CD14-positive monocyte (primary cell): ENCODE results near the gene NUDT22. TPM values are rescaled to one million over a fixed set of nuclear protein-coding genes. Genes with fewer than 3 reads are reported as not detected.
A peak's percentile ranks its signal among the peaks of the same experiment; 100 is the strongest.

Experiments
- DNase-seq, 3 donors: peaks; one replicate each; pipeline ENCODE4 v3.0.0-alpha.2; 2011 to 2022
- H2AFZ ChIP-seq: 2 replicates; pipeline ENCODE4 v1.6.0; 2012; ENCODE audit warnings: mild to moderate bottlenecking, low read depth, low read length, inconsistent platforms; ENCODE audit not compliant: insufficient read depth, poor library complexity, severe bottlenecking
- H3K27ac ChIP-seq, 2 donors: 1 replicate in 1 of 2; 2 replicates in 1 of 2; pipeline ENCODE4 v1.5.1; 2012 to 2013; ENCODE audit warnings: low read length in 2 of 2, control low read depth in 1 of 2, inconsistent platforms in 1 of 2, low read depth in 1 of 2, mild to moderate bottlenecking in 1 of 2
- H3K27me3 ChIP-seq, 2 donors: one replicate each; pipeline versions ENCODE4 v1.6.0 to v1.6.1; 2011 to 2013; ENCODE audit warnings: low read length in 2 of 2; ENCODE audit not compliant: control insufficient read depth in 2 of 2, insufficient read depth in 2 of 2
- H3K36me3 ChIP-seq, 2 donors: replicated peaks in 1 of 2; 1 replicate in 1 of 2; 2 replicates in 1 of 2; pipeline versions ENCODE4 v1.5.1 to v1.6.1; 2012 to 2013; ENCODE audit warnings: low read length in 2 of 2, control low read depth in 1 of 2, inconsistent platforms in 1 of 2, mild to moderate bottlenecking in 1 of 2; ENCODE audit not compliant: insufficient read depth in 2 of 2, control insufficient read depth in 1 of 2
- H3K4me1 ChIP-seq, 2 donors: 1 replicate in 1 of 2; 2 replicates in 1 of 2; pipeline versions ENCODE4 v1.5.1 to v1.6.1; 2012 to 2013; ENCODE audit warnings: low read length in 2 of 2, control low read depth in 1 of 2, inconsistent platforms in 1 of 2, mild to moderate bottlenecking in 1 of 2, moderate library complexity in 1 of 2; ENCODE audit not compliant: insufficient read depth in 2 of 2, control insufficient read depth in 1 of 2
- H3K4me2 ChIP-seq: replicated peaks from 2 replicates; pipeline ENCODE3; 2012; ENCODE audit warnings: low read length, moderate library complexity, mild to moderate bottlenecking; ENCODE audit not compliant: poor library complexity, severe bottlenecking; ENCODE audit errors: extremely low read depth
- H3K4me3 ChIP-seq, 3 experiments: fragments of 200-600 bp in 1 of 3; sonication (generic) in 1 of 3; replicated peaks in 1 of 3; 1 replicate in 2 of 3; 2 replicates in 1 of 3; pipeline ENCODE4 v1.5.1; 2011 to 2013; ENCODE audit warnings: low read length in 3 of 3, mild to moderate bottlenecking in 3 of 3, control low read depth in 2 of 3, low read depth in 2 of 3, inconsistent platforms in 1 of 3, moderate library complexity in 1 of 3
- H3K79me2 ChIP-seq: 2 replicates; pipeline ENCODE4 v1.6.0; 2012; ENCODE audit warnings: mild to moderate bottlenecking, control low read depth, inconsistent platforms, low read length, moderate library complexity; ENCODE audit not compliant: insufficient read depth
- H3K9ac ChIP-seq: 2 replicates; pipeline ENCODE4 v1.6.0; 2017; ENCODE audit warnings: low read length, mild to moderate bottlenecking; ENCODE audit not compliant: insufficient read depth, poor library complexity, severe bottlenecking
- H3K9me3 ChIP-seq, 2 donors: replicated peaks in 1 of 2; 1 replicate in 1 of 2; 2 replicates in 1 of 2; pipeline versions ENCODE4 v1.5.1 to v1.6.1; 2012 to 2013; ENCODE audit warnings: low read length in 2 of 2, control low read depth in 1 of 2; ENCODE audit not compliant: control insufficient read depth in 1 of 2, insufficient read depth in 1 of 2
- H4K20me1 ChIP-seq: 2 replicates; pipeline ENCODE4 v1.6.0; 2012; ENCODE audit warnings: mild to moderate bottlenecking, low read length, control low read depth, moderate library complexity; ENCODE audit not compliant: insufficient read depth
- H3K27ac Mint-ChIP-seq, 7 donors: one replicate each; pipeline ENCODE4 v1.8.0; 2020; ENCODE audit warnings: mild to moderate bottlenecking in 7 of 7, mixed read lengths in 7 of 7, moderate library complexity in 6 of 7, inconsistent platforms in 2 of 7
- H3K27me3 Mint-ChIP-seq, 3 donors: one replicate each; pipeline ENCODE4 v1.8.0; 2021 to 2022; ENCODE audit warnings: low read depth in 3 of 3, mild to moderate bottlenecking in 3 of 3, mixed read lengths in 3 of 3, moderate library complexity in 3 of 3, inconsistent platforms in 1 of 3
- H3K36me3 Mint-ChIP-seq, 2 donors: one replicate each; pipeline ENCODE4 v1.8.0; 2020; ENCODE audit warnings: mixed read lengths in 2 of 2, inconsistent platforms in 1 of 2, mild to moderate bottlenecking in 1 of 2
- H3K4me1 Mint-ChIP-seq: one replicate; pipeline ENCODE4 v1.8.0; 2020; ENCODE audit warnings: mild to moderate bottlenecking, mixed read lengths
- H3K4me3 Mint-ChIP-seq, 2 donors: one replicate each; pipeline ENCODE4 v1.8.0; 2020; ENCODE audit warnings: mild to moderate bottlenecking in 2 of 2, mixed read lengths in 2 of 2, moderate library complexity in 1 of 2
- H3K9me3 Mint-ChIP-seq, 7 donors: one replicate each; pipeline ENCODE4 v1.8.0; 2020 to 2022; ENCODE audit warnings: mixed read lengths in 7 of 7, mild to moderate bottlenecking in 6 of 7, moderate library complexity in 6 of 7, inconsistent platforms in 2 of 7
- WGBS: methylation state at CpG from one replicate; pipeline ENCODE4 v1.1.5; 2013; ENCODE audit warnings: missing lambda C conversion rate; ENCODE audit not compliant: insufficient coverage; 5-methylcytosine and 5-hydroxymethylcytosine counted together
- intact Hi-C, 2 donors: fragments of 100-400 bp; cut with micrococcal nuclease; formaldehyde crosslinking; loops; one replicate each; pipeline versions ENCODE4 v1.15.0 to v1.15.1; 2023
- polyA plus RNA-seq, 3 donors: library from polyadenylated mRNA; depleted of rRNA in 1 of 3; unstranded in 2 of 3; stranded (reverse) in 1 of 3; fragments of 300-500 nt in 2 of 3; fragments of >200 nt in 1 of 3; fragmentation: Illumina TruSeq in 2 of 3; gene quantifications; 1 replicate in 2 of 3; 2 replicates in 1 of 3; pipeline ENCODE4 v1.2.3, GENCODE V29; 2012 to 2021
- TF ChIP-seq, protein P1 (sequence below): fragments of 200-600 bp; IDR thresholded peaks from one replicate; pipeline ENCODE4 v1.8.0; 2022; ENCODE audit warnings: antibody characterized with exemption, mild to moderate bottlenecking

Gene NUDT22
- polyA plus RNA-seq, 3 donors: 47.9 to 86.1 (median 56.1) TPM

DNA sequence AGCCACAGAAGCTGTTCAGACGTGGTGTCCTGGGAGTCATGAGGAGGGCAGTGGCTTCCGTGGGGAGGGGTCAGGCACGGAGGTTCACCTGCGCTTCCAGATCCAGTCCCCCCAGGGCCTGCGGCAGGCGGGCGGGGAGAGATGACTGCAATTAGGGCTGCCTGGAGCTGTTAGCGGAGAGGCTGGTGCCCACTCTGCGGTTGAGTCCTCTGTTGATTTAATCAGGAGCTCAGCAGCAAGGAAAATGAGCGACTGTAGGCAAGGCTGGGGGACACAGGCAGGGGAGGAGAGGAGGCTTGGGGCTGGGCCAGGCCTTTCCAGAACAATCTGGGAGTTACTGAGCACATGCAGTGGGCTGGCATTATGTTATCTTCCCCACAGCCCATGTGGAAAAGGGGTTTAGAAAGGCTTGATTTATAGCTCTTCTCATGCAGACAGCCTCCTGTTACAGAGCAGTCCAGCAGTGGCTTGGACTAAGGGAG lies 38.3 kb downstream of the NUDT22 start:
- Histone ChIP-seq H3K36me3 (peaks cover 69 to 72% of the 10 kb centered on the region in 2 donors), H4K20me1 (peaks cover 7% of the 10 kb centered on the region), H3K4me1 (peaks cover 21 to 24% of the 10 kb centered on the region in 2 donors), H3K9me3 (no peaks in the 10 kb centered on the region), H3K79me2 (no peaks in the 10 kb centered on the region), H3K27me3 (no peaks in the 10 kb centered on the region), H3K4me2 (no peak overlapping the region), H3K9ac (no peak overlapping the region), H3K4me3 (no peak overlapping the region), H3K27ac (no peak overlapping the region), H2AFZ (no peak overlapping the region)
- Mint-ChIP-seq H3K27ac (peak overlapping the region in 1 of 7 donors; percentile 79), H3K4me1 (peaks cover 19% of the 10 kb centered on the region), H3K9me3 (peaks cover 0 to 3% (median 0%) of the 10 kb centered on the region in 7 donors), H3K36me3 (peaks cover 48 to 68% of the 10 kb centered on the region in 2 donors), H3K4me3 (no peak overlapping the region), H3K27me3 (no peaks in the 10 kb centered on the region)
- TF ChIP-seq, protein P1, sequence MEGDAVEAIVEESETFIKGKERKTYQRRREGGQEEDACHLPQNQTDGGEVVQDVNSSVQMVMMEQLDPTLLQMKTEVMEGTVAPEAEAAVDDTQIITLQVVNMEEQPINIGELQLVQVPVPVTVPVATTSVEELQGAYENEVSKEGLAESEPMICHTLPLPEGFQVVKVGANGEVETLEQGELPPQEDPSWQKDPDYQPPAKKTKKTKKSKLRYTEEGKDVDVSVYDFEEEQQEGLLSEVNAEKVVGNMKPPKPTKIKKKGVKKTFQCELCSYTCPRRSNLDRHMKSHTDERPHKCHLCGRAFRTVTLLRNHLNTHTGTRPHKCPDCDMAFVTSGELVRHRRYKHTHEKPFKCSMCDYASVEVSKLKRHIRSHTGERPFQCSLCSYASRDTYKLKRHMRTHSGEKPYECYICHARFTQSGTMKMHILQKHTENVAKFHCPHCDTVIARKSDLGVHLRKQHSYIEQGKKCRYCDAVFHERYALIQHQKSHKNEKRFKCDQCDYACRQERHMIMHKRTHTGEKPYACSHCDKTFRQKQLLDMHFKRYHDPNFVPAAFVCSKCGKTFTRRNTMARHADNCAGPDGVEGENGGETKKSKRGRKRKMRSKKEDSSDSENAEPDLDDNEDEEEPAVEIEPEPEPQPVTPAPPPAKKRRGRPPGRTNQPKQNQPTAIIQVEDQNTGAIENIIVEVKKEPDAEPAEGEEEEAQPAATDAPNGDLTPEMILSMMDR: no peak
- intact Hi-C loops: no loop called here
- 100% methylated on average over 5 of the region's 10 CpGs for WGBS
- no peak for DNase-seq

DNA sequence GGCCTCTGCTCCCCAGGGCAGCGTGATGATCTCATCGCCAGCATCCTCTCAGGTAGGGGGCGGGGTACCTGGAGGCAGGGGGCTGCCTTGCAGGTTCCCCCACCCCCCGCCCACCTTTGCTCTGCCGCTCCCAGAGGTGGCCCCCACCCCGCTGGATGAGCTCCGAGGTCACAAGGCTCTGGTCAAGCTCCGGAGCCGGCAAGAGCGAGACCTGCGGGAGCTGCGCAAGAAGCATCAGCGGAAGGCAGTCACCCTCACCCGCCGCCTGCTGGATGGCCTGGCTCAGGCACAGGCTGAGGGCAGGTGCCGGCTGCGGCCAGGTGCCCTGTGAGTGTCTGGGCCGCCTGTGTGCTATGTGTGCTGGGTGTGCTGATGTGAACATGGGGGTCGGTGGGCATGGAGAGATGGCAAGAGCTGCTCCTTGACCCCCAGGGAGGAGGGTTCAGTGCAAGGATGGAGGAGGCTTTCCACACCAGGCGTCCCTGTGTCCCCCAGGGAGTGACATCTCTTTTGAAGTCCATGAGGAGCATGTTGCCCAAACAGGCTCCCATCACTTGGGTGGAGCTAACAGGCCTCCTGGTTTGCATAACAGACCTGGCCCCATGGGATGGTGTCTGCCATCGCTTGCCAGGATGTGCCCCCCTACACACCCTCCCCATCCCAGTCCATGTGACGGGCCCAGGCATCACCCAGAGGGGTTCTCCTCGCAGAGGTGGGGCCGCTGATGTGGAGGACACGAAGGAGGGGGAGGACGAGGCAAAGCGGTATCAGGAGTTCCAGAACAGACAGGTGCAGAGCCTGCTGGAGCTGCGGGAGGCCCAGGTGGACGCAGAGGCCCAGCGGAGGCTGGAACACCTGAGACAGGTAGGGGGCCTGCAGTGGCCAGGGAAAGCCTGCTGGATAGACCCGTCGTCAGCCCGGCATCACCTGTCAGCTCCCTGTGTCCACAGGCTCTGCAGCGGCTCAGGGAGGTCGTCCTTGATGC lies 39.4 kb downstream of the NUDT22 start:
- 94% methylated on average over 26 of the region's 35 CpGs for WGBS
- no peaks in the 10 kb centered on the region for H3K27me3 ChIP-seq
- Mint-ChIP-seq H3K4me1 (peaks cover 22% of the 10 kb centered on the region), H3K36me3 (peaks cover 39 to 58% of the 10 kb centered on the region in 2 donors), H3K27ac (peak overlapping the region in 1 of 7 donors; percentile 71), H3K27me3 (no peaks in the 10 kb centered on the region), H3K9me3 (no peaks in the 10 kb centered on the region), H3K4me3 (no peak overlapping the region)
- H3K36me3 ChIP-seq: peaks cover 59 to 62% of the 10 kb centered on the region in 2 donors
- no peaks in the 10 kb centered on the region for H3K79me2 ChIP-seq
- H2AFZ ChIP-seq: no peak overlapping the region
- TF ChIP-seq, protein P1: no peak
- no peaks in the 10 kb centered on the region for H4K20me1 ChIP-seq
- H3K4me2 ChIP-seq: no peak overlapping the region
- no peak overlapping the region for H3K4me3 ChIP-seq
- no peak for DNase-seq
- intact Hi-C loops: loop anchor here in 1 of 2 donors (5.0 kb wide), 1 partner anchor 37 kb away; the partner anchor contains the start of gene CATSPERZ
- H3K9me3 ChIP-seq: no peaks in the 10 kb centered on the region
- H3K4me1 ChIP-seq: peaks cover 21 to 24% of the 10 kb centered on the region in 2 donors
- no peak overlapping the region for H3K9ac ChIP-seq
- no peak overlapping the region for H3K27ac ChIP-seq
